GM18499 (cell line): ENCODE measurements around the gene NTHL1.

ENCODE experiments used
- ATAC-seq: cut with Tn5 transposase; IDR thresholded peaks from one replicate; pipeline ENCODE4 v1.9.1; 2021; ENCODE audit warnings: moderate number of reproducible peaks; ENCODE audit not compliant: insufficient read depth, unreplicated experiment

Gene NTHL1

GRCh38 chr16:2084895-2085625 is 37.4 kb upstream of the NTHL1 start:
- no peak for ATAC-seq

GRCh38 chr16:2083876-2084780 is 36.5 kb upstream of the NTHL1 start:
- ATAC-seq = no peak

- ATAC-seq = no peak
Measured at GRCh38 chr16:2083409-2083808, 35.8 kb upstream of the NTHL1 start.

- no peak for ATAC-seq
Measured at GRCh38 chr16:2082983-2083364, 35.3 kb upstream of the NTHL1 start.

- no peak for ATAC-seq
Measured at GRCh38 chr16:2082171-2082982, 34.7 kb upstream of the NTHL1 start.

- ATAC-seq = no peak
Measured at GRCh38 chr16:2081201-2082084, 33.8 kb upstream of the NTHL1 start.

- no peak for ATAC-seq
Measured at GRCh38 chr16:2079991-2080390, 32.4 kb upstream of the NTHL1 start.

GRCh38 chr16:2079311-2079800 is 31.7 kb upstream of the NTHL1 start:
- no peak for ATAC-seq

- ATAC-seq = no peak
Measured at GRCh38 chr16:2078691-2079090, 31.1 kb upstream of the NTHL1 start.

- no peak for ATAC-seq
Measured at GRCh38 chr16:2078096-2078495, 30.5 kb upstream of the NTHL1 start.

- ATAC-seq = no peak
Measured at GRCh38 chr16:2077696-2078095, 30.1 kb upstream of the NTHL1 start.

GRCh38 chr16:2077016-2077415 is 29.4 kb upstream of the NTHL1 start:
- ATAC-seq = no peak

GRCh38 chr16:2076072-2076865 is 28.6 kb upstream of the NTHL1 start:
- no peak for ATAC-seq

GRCh38 chr16:2075631-2076030 is 28.0 kb upstream of the NTHL1 start:
- ATAC-seq = no peak

GRCh38 chr16:2074071-2074470 is 26.4 kb upstream of the NTHL1 start:
- ATAC-seq = no peak

GRCh38 chr16:2072926-2073325 is 25.3 kb upstream of the NTHL1 start:
- ATAC-seq = no peak

GRCh38 chr16:2071454-2072202 is 24.0 kb upstream of the NTHL1 start:
- no peak for ATAC-seq
